ENCODE measurements around the gene TPT1. TPM values are rescaled to one million over a fixed set of nuclear protein-coding genes. Genes with fewer than 3 reads are reported as not detected.

TPT1 gene
- total and polyA plus RNA-seq, 2 experiments from 2014 or later = 843 to 1,761 TPM

DNA sequence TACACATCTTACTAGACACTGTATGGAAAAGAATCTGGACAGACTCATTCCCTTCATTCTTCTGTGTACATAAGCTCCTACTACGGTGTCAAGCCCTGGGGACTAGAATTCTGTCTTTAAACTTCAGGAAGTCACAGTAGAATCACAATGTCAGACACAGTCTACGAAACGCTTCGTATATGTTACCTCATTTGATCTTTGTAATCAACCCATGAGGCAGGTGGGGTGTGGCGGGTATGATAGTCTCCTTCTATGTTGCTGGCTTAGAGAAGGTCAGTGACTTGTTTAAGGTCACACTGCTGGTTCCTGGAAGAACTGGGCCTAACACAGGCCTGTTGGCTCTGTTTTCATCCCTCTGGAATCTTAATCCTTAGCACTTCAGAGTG, 32.2 kb upstream of the TPT1 start:
- TF ChIP-seq, protein P1, sequence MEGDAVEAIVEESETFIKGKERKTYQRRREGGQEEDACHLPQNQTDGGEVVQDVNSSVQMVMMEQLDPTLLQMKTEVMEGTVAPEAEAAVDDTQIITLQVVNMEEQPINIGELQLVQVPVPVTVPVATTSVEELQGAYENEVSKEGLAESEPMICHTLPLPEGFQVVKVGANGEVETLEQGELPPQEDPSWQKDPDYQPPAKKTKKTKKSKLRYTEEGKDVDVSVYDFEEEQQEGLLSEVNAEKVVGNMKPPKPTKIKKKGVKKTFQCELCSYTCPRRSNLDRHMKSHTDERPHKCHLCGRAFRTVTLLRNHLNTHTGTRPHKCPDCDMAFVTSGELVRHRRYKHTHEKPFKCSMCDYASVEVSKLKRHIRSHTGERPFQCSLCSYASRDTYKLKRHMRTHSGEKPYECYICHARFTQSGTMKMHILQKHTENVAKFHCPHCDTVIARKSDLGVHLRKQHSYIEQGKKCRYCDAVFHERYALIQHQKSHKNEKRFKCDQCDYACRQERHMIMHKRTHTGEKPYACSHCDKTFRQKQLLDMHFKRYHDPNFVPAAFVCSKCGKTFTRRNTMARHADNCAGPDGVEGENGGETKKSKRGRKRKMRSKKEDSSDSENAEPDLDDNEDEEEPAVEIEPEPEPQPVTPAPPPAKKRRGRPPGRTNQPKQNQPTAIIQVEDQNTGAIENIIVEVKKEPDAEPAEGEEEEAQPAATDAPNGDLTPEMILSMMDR (IDR thresholded peaks at IDR 0.05; ENCODE audit: low read depth, low read length) = no peak
- no peaks in the 10 kb centered on the region for H3K27me3 ChIP-seq

DNA sequence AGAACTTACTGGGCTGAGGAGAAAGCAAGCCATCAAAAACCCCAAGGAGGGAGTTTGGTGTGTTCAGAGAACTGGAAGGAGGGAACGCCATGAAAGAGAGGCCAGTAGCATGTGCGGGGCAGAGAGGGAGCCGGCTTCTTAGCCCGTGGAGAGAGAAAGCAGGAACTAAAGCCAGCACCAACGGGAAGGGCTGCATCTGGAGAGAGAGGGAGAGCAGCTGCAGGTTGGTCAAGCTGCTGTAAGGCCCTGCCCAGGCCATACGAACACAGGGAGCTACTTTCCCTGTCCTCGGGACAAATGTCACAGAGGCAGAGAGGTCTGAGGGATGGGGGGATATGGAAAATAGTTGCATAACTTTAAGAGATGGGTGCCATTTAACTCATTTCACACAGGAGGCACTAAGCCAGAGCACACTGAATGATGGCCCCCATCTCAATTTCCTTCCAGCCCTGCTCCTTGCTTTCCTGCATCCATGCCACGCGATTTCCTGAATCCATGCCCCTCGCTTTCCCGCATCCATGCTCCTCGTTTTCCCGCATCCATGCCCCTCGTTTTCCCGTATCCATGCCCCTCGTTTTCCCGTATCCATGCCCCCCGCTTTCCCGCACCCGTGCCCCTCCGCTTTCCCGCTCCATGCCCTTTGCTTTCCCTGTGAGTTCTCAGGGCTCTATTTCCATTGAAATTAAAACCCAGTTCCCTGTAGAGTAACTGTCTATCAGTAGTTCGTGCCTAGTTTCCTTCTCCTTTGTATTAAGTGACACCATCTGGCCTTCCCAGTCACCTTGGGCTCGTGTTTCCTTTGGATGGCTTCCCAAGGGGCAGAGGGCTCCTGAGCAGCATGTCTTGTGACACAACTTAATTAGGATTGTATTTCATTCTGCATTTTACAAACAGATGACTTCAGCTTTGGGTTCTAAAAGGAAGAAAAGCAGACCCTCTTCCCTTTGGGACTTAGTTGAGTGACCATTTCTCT, 31.5 kb upstream of the TPT1 start:
- TF ChIP-seq, protein P1 (IDR thresholded peaks at IDR 0.05; ENCODE audit: low read depth, low read length) = no peak
- no peak for DNase-seq (ENCODE audit: low read depth in 1 of 2, low spot score in 1 of 2)
- Histone ChIP-seq H3K9me3 (ENCODE audit: low read depth) (no peaks in the 10 kb centered on the region), H3K27ac (no peak overlapping the region), H3K4me3 (no peak overlapping the region), H3K36me3 (no peaks in the 10 kb centered on the region), H3K4me1 (ENCODE audit: low read depth) (no peaks in the 10 kb centered on the region), H3K27me3 (no peaks in the 10 kb centered on the region)

More for the DNA sequence above, 32.2 kb upstream of the TPT1 start:
- Histone ChIP-seq H3K27ac (no peak overlapping the region), H3K36me3 (no peaks in the 10 kb centered on the region), H3K4me3 (no peak overlapping the region), H3K4me1 (ENCODE audit: low read depth) (no peaks in the 10 kb centered on the region), H3K9me3 (ENCODE audit: low read depth) (no peaks in the 10 kb centered on the region)
- no peak for DNase-seq (ENCODE audit: low read depth in 1 of 2, low spot score in 1 of 2)

DNA sequence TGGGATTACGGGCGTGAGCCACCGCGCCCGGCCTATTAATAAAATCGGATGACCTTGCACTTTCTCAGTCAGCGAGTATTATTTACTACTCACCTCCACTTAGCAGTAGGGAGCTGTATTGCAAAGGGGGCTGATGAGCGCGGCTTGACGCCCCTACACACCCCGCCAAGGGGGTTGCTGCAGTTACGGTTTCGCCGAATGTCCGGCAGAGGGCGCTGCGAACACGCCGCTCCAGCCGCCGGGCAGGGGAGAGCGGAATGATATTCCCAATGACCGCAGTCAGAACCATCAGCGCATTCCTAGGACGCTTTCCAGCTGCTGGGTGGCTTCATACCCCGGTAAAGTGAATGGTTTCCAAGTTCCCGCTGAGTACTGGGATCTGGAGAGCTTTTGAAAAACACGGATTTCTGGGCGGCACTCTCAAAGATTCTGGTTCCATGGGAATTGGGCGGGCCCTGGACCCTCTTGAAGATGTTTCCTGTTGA, 30.0 kb upstream of the TPT1 start:
- H3K4me3 ChIP-seq = no peak overlapping the region
- H3K27me3 ChIP-seq = no peaks in the 10 kb centered on the region
- no peak overlapping the region for H3K27ac ChIP-seq
- TF ChIP-seq, protein P1 (IDR thresholded peaks at IDR 0.05; ENCODE audit: low read depth, low read length) = peak; percentile 94
- no peaks in the 10 kb centered on the region for H3K9me3 ChIP-seq (ENCODE audit: low read depth)
- H3K4me1 ChIP-seq (ENCODE audit: low read depth) = no peaks in the 10 kb centered on the region
- no peaks in the 10 kb centered on the region for H3K36me3 ChIP-seq
- DNase-seq (ENCODE audit: low read depth in 1 of 2, low spot score in 1 of 2) = peak; percentile 87 to 93

DNA sequence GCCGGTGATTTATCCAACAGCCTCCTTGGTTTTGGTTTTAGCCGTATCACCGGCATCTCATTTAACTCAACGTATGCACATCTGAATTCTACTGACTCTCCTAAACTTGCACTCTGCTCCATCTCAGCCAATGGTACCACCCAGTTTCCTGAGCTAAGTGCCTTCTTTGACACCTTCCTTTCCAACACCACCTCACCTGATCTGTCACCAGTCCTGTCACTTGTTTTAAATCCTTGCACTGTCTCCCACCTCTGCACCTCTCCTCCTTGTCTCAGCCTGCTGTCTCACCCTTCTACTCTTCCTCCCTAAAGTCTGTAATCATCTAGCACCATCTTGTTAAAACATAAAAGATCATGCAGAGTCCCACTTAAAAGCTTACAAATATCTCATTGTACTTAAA, 28.1 kb upstream of the TPT1 start:
- Histone ChIP-seq H3K4me1 (ENCODE audit: low read depth) (no peaks in the 10 kb centered on the region), H3K27ac (no peak overlapping the region), H3K27me3 (no peaks in the 10 kb centered on the region), H3K36me3 (no peaks in the 10 kb centered on the region), H3K4me3 (no peak overlapping the region), H3K9me3 (ENCODE audit: low read depth) (no peaks in the 10 kb centered on the region)
- TF ChIP-seq, protein P1 (IDR thresholded peaks at IDR 0.05; ENCODE audit: low read depth, low read length) = no peak
- no peak for DNase-seq (ENCODE audit: low read depth in 1 of 2, low spot score in 1 of 2)

GRCh38 chr13:45368571-45368970, 27.6 kb upstream of the TPT1 start:
- DNase-seq (ENCODE audit: low read depth in 1 of 2, low spot score in 1 of 2) = no peak
- TF ChIP-seq, protein P1 (IDR thresholded peaks at IDR 0.05; ENCODE audit: low read depth, low read length) = no peak
- H3K27ac ChIP-seq = no peak overlapping the region

More at GRCh38 chr13:45368571-45368970, 27.6 kb upstream of the TPT1 start:
- no peaks in the 10 kb centered on the region for H3K4me1 ChIP-seq (ENCODE audit: low read depth)
- H3K9me3 ChIP-seq (ENCODE audit: low read depth) = no peaks in the 10 kb centered on the region
- no peaks in the 10 kb centered on the region for H3K36me3 ChIP-seq
- no peaks in the 10 kb centered on the region for H3K27me3 ChIP-seq
- no peak overlapping the region for H3K4me3 ChIP-seq

All from cardiac muscle cell (in vitro differentiated cells and primary cell).